ENCODE results near the gene CAPN14. TPM values are rescaled to one million over a fixed set of nuclear protein-coding genes. Genes with fewer than 3 reads are reported as not detected.
A peak's percentile ranks its signal among the peaks of the same experiment; 100 is the strongest.

The CAPN14 gene
- total RNA-seq, 1 experiment from 2014 or later: not detected

DNA sequence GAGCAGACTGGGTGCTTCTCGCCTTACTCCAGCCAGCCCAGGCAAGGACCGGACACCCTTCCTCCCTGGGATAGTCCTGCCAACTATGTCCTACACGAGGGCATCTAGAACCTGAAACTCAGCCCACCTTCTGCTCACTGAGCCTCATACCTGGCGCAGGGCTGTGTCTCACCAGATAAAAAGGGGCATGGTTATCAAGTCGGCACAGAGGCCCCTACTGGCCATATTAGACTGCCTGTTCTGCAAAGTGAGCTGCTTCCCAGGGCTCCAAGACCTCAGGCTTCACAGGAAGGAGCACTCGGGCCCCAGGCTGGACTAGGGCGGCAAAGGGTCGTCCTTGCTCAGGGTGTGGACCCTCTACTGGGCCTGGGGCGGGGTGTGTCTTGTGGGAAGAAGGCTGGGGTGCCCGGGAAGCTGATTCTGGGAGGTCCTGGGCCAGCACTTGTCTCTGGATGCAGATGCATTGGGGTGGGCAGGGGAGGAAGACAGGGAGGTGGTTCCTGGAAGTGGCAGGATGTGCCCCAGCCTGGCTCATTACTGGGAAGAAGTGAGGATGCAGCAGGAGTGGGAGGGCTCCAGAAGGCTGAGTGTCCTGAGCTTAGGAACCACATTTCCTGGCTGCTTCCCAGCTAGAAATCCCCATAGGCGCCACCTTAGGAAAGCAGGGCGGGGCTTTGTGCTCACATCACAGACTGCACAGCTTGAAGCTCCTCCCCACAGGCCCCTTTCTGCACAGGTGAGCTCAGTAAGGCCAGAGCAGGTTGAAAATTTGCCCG, 36.2 kb upstream of the CAPN14 start:
- TF ChIP-seq EZH2phosphoT487 (IDR thresholded peaks at IDR 0.05; ENCODE audit: borderline replicate concordance, low read length) (no peak), EZH2 (IDR thresholded peaks at IDR 0.05; ENCODE audit: low read length, unreplicated experiment) (no peak)
- TF ChIP-seq, protein P1, sequence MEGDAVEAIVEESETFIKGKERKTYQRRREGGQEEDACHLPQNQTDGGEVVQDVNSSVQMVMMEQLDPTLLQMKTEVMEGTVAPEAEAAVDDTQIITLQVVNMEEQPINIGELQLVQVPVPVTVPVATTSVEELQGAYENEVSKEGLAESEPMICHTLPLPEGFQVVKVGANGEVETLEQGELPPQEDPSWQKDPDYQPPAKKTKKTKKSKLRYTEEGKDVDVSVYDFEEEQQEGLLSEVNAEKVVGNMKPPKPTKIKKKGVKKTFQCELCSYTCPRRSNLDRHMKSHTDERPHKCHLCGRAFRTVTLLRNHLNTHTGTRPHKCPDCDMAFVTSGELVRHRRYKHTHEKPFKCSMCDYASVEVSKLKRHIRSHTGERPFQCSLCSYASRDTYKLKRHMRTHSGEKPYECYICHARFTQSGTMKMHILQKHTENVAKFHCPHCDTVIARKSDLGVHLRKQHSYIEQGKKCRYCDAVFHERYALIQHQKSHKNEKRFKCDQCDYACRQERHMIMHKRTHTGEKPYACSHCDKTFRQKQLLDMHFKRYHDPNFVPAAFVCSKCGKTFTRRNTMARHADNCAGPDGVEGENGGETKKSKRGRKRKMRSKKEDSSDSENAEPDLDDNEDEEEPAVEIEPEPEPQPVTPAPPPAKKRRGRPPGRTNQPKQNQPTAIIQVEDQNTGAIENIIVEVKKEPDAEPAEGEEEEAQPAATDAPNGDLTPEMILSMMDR (conservative IDR thresholded peaks at IDR 0.05; ENCODE audit: low read depth, low read length): no peak
- no peaks in the 10 kb centered on the region for H3K36me3 ChIP-seq (ENCODE audit: low read depth, low read length)
- H3K4me2 ChIP-seq (ENCODE audit: low read length): no peak overlapping the region
- H3K4me1 ChIP-seq (ENCODE audit: insufficient read depth, low read length): peaks cover 12% of the 10 kb centered on the region; the same call in 1 of the 2 replicates
- no peak overlapping the region for H3K27ac ChIP-seq (ENCODE audit: low read length)
- no peaks in the 10 kb centered on the region for H3K9me3 ChIP-seq (ENCODE audit: low read length)
- ChIA-PET CTCF (no interaction called here), POLR2A (ENCODE audit: unreplicated experiment) (no interaction called here)
- no peak overlapping the region for H3K9ac ChIP-seq (ENCODE audit: low read length)
- no peak overlapping the region for H2AFZ ChIP-seq (ENCODE audit: low read length)
- DNase-seq (peak; percentile 31), ATAC-seq (no peak)
- intact Hi-C loops (cut with micrococcal nuclease): no loop called here
- BruUV-seq (replicated peaks): no TSS peak
- no peaks in the 10 kb centered on the region for H3F3A ChIP-seq (ENCODE audit: low read length, unreplicated experiment)
- no peaks in the 10 kb centered on the region for H3K27me3 ChIP-seq (ENCODE audit: low read length)
- H3K9me2 ChIP-seq (replicated peaks; ENCODE audit: low read length): no peaks in the 10 kb centered on the region
- no peaks in the 10 kb centered on the region for H4K20me1 ChIP-seq (ENCODE audit: low read length)
- no peaks in the 10 kb centered on the region for H3K79me2 ChIP-seq (ENCODE audit: low read length)
- H3K4me3 ChIP-seq (ENCODE audit: low read length): no peak overlapping the region

DNA sequence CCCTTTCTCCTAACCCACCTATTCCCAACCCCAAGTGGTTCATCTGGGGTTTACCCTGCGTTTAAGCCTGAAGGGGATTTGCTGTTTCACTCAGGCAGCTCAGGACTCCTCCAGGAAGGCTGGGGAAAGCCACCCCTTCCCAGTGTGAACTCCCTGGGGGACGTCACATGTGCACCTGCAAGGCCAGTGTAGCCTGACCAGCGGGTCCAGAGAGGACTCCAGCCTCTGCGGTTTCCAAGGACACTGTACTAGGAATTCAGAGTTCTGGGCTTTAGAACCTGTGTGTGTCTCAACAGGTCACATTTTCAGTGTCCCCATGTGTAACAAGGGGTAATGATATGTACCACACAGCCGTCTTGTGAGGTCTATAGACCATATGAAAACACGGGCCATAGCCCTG, 34.5 kb upstream of the CAPN14 start:
- no peaks in the 10 kb centered on the region for H3K36me3 ChIP-seq (ENCODE audit: low read depth, low read length)
- no peak overlapping the region for H3K4me2 ChIP-seq (ENCODE audit: low read length)
- H2AFZ ChIP-seq (ENCODE audit: low read length): no peak overlapping the region
- H3K27me3 ChIP-seq (ENCODE audit: low read length): no peaks in the 10 kb centered on the region
- no peak overlapping the region for H3K27ac ChIP-seq (ENCODE audit: low read length)
- intact Hi-C loops (cut with micrococcal nuclease): no loop called here
- H3K9me3 ChIP-seq (ENCODE audit: low read length): no peaks in the 10 kb centered on the region
- no TSS peak for BruUV-seq (replicated peaks)
- H3K4me1 ChIP-seq (ENCODE audit: insufficient read depth, low read length): peaks cover 12% of the 10 kb centered on the region; the same call in 1 of the 2 replicates
- no peaks in the 10 kb centered on the region for H3K79me2 ChIP-seq (ENCODE audit: low read length)
- ChIA-PET CTCF (no interaction called here), POLR2A (ENCODE audit: unreplicated experiment) (no interaction called here)
- ATAC-seq (no peak), DNase-seq (no peak)
- no peak overlapping the region for H3K4me3 ChIP-seq (ENCODE audit: low read length)
- no peaks in the 10 kb centered on the region for H3F3A ChIP-seq (ENCODE audit: low read length, unreplicated experiment)
- TF ChIP-seq, protein P1 (conservative IDR thresholded peaks at IDR 0.05; ENCODE audit: low read depth, low read length): no peak
- TF ChIP-seq EZH2 (IDR thresholded peaks at IDR 0.05; ENCODE audit: low read length, unreplicated experiment): no peak
- TF ChIP-seq EZH2phosphoT487 (IDR thresholded peaks at IDR 0.05; ENCODE audit: borderline replicate concordance, low read length): no peak
- H3K9ac ChIP-seq (ENCODE audit: low read length): no peak overlapping the region
- no peaks in the 10 kb centered on the region for H3K9me2 ChIP-seq (replicated peaks; ENCODE audit: low read length)
- H4K20me1 ChIP-seq (ENCODE audit: low read length): no peaks in the 10 kb centered on the region

DNA sequence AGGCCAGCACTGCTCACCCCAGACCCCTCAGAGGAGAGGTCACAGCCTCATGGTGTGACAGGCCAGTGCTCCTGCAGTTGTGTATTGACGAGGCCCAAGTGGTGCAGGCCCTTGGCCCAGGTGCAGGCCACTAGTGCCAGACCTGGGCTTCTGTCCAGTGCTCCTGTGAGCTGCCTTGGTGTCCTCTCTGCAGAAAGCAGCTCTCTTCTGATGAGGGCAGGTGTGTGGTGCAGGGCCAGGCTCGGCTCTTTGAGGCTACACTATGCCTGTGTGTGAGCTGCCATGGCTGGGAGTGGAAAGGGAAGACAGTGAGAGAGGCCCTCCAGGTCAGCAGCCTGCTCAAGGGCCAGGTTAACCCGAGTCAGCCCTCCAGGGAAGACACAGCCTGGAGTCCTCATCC, 33.7 kb upstream of the CAPN14 start:
- DNase-seq (no peak), ATAC-seq (no peak)
- BruUV-seq (replicated peaks): no TSS peak

More for the DNA sequence above, 33.7 kb upstream of the CAPN14 start:
- no peaks in the 10 kb centered on the region for H3K79me2 ChIP-seq (ENCODE audit: low read length)
- no peaks in the 10 kb centered on the region for H4K20me1 ChIP-seq (ENCODE audit: low read length)
- no peak overlapping the region for H3K9ac ChIP-seq (ENCODE audit: low read length)
- intact Hi-C loops (cut with micrococcal nuclease): no loop called here
- ChIA-PET POLR2A (ENCODE audit: unreplicated experiment) (no interaction called here), CTCF (no interaction called here)
- H3F3A ChIP-seq (ENCODE audit: low read length, unreplicated experiment): no peaks in the 10 kb centered on the region
- no peaks in the 10 kb centered on the region for H3K27me3 ChIP-seq (ENCODE audit: low read length)
- H3K9me2 ChIP-seq (replicated peaks; ENCODE audit: low read length): no peaks in the 10 kb centered on the region
- H3K9me3 ChIP-seq (ENCODE audit: low read length): no peaks in the 10 kb centered on the region
- peaks cover 7% of the 10 kb centered on the region; the same call in 1 of the 2 replicates for H3K4me1 ChIP-seq (ENCODE audit: insufficient read depth, low read length)
- TF ChIP-seq, protein P1 (conservative IDR thresholded peaks at IDR 0.05; ENCODE audit: low read depth, low read length): no peak
- TF ChIP-seq EZH2 (IDR thresholded peaks at IDR 0.05; ENCODE audit: low read length, unreplicated experiment) (no peak), EZH2phosphoT487 (IDR thresholded peaks at IDR 0.05; ENCODE audit: borderline replicate concordance, low read length) (no peak)
- H3K4me3 ChIP-seq (ENCODE audit: low read length): no peak overlapping the region
- H3K27ac ChIP-seq (ENCODE audit: low read length): no peak overlapping the region
- H2AFZ ChIP-seq (ENCODE audit: low read length): no peak overlapping the region
- H3K36me3 ChIP-seq (ENCODE audit: low read depth, low read length): no peaks in the 10 kb centered on the region
- H3K4me2 ChIP-seq (ENCODE audit: low read length): no peak overlapping the region

Measured in PC-3 (cell line).